ENCODE data around the gene NUDT22. TPM values are rescaled to one million over a fixed set of nuclear protein-coding genes. Genes with fewer than 3 reads are reported as not detected.
"Not testable (repeated sequence)": the region's sequence is repeated elsewhere in the genome, so short reads cannot be mapped to it uniquely, and the experiment has no call there.

NUDT22 gene
- polyA plus RNA-seq, 6 donors from 2014 or later, result 43.6 to 96.6 (median 62.6) TPM

DNA sequence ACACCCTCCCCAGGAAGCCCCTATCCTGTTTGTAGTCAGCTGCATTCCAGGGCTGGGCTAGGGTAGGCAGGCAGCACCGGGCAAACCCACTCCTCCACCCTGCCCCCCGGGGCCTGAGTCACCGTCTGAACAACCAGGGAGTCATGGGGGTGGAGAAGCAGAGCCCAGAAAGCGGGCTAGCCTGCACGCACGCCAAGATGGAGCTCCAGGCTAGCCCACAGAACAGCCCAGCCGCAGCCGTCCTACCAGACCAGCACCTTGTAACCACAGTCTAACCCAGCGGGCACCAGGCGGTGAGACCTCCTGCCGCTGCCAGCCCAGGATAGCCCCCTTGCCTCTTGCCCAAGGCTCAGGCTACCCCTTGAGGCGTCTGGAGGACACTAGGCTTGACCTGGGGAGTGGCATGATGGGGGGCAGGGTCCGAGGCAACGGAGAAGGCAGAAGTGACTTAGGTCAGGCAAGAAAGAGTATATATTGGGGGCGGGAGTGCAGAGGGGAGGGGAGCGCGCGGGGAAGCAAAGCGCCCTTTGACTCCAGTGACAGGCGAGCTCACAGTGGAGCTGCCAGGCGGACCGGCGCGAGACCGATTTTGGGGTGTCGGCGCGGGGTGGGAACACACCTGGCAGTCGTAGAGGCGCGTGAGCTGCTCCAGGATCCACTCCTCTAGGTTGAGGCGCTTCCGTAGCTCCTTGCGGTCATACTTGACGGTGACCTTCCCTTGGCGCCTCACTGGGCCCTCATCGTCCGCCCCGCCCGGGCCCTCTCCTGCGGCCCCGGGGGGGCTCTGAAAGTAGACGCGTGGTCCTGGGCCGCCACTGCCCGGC is 19.9 kb downstream of the NUDT22 start:
- H3K9me3 Mint-ChIP-seq, result no peaks in the 10 kb centered on the region
- H3K27ac Mint-ChIP-seq, result peak overlapping the region; percentile 89 to 96 (median 94)
- H3K4me1 Mint-ChIP-seq, result peaks cover 34 to 70% (median 45%) of the 10 kb centered on the region in 3 donors
- ATAC-seq (ENCODE audit: low read depth in 2 of 2), result no peak
- peak; percentile 50 for DNase-seq
- H3K4me3 Mint-ChIP-seq, result peak overlapping the region; percentile 85 to 95 (median 90)
- H3K36me3 Mint-ChIP-seq, result no peaks in the 10 kb centered on the region
- H3K27me3 Mint-ChIP-seq, result no peaks in the 10 kb centered on the region

DNA sequence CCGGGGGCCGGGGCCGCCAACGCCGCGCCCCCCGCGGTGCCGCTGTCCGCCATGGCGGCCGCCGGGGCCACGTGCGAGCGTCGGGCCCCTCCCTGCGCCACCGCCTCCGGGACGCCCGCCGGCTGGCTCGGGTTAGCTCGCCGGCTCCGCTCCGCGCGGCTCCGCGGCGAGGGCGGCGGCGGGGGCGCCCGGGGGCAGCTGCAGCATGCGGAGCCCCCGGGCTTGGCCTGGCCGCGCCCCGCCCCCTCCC is 20.5 kb downstream of the NUDT22 start:
- peak overlapping the region in 2 of 6 donors; percentile 90 to 91 for H3K27ac Mint-ChIP-seq
- ATAC-seq (ENCODE audit: low read depth in 2 of 2), result peak; percentile 20 to 24
- H3K27me3 Mint-ChIP-seq, DNase-seq, H3K9me3 Mint-ChIP-seq, H3K36me3 Mint-ChIP-seq: not testable (repeated sequence)
- peak overlapping the region; percentile 85 to 94 (median 92) for H3K4me3 Mint-ChIP-seq
- H3K4me1 Mint-ChIP-seq, result peaks cover 29 to 67% (median 42%) of the 10 kb centered on the region in 3 donors

DNA sequence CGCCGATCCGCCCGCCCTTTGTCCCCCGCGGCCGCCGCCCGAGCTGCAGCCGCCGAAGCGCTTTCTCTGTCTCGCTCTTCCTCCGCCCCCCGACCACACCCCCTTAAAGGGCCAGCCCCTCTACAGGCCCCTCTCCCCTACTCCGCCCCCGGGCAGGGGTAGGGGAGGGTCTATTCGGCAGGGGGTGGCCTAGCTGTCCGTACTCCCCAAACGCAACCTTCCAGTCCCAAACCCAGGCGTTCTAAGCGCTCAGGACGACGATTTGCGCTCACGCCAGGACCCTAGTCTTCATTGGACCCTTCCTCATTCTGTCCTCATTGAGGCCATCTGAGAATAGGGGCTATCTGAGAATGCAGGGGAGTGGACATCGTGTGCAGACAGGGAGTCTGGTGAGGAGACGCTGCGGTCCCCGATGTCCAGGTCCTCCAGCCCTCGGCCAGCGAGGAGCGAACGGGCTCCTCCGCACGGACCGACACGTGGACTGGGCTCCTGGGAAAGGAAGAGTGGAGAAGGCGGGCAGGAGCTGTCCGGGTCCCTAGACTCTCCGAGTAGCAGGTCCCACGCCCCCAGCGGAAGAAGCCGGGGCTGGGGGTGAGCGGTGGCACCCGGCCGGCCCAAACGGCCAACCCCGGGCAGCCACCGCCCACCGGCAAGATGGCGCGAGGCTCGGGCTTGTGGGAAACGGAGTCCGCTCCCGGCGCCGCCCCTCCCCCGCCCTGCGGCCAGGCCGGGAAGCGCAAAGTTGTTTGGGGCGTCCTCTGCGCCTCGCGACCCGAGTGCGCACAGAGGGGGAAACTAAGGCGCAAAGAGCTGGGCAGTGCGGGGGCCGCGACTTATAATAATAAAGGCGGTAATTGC is 21.0 kb downstream of the NUDT22 start, which contains the start of gene PPP1R14B:
Gene PPP1R14B, minus strand, starts transcription at position 73 of the 858 bp plus-strand sequence. CDS start 270 bp downstream, outside the sequence.
- DNase-seq, result peak; percentile 81
- Mint-ChIP-seq H3K36me3 (no peaks in the 10 kb centered on the region), H3K27me3 (no peaks in the 10 kb centered on the region), H3K4me3 (peak within 1 kb of the TSS; percentile 85 to 95 (median 92)), H3K9me3 (no peaks in the 10 kb centered on the region), H3K27ac (peak within 1 kb of the TSS; percentile 89 to 96 (median 94)), H3K4me1 (peaks cover 32 to 68% (median 47%) of the 10 kb centered on the region in 3 donors)
- ATAC-seq (ENCODE audit: low read depth in 2 of 2), result peak; percentile 69 to 71

DNA sequence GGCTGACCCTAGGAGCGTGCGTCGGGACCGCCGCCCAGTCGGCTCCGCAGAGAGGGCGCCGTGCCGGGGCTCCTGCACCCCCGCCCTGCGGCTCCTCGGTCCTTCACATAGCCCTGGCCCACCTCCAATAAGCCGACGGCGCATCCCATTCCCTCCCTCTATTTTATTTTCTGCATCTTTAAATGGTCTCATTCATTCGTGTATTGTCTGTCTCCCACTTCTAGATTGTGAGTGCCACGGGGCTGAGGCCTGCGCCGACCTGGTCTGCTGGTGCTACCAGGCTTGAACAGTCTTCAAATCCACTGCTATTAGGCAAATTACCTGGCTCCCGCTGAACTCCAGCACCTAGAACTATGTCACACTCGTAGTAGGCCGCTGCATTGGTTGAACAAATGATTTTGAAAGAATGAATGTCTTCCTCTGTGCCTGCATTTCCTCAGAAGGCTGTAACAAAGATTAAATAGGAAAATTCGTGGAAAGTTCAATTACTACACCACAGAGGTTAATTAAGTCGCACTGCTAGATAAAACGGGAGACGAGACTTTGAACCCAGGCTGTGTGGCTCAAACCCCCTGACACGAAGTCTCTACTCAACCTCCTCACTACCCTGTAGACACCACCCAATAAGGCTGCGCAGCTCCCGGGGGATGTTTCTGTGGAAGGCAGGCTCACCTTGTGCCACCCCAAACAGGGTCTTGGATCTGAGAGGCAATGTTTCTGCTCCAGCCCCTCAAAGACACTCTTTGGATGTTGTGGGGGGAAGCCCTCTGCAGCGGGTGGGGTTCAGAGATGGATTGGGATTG is 21.9 kb downstream of the NUDT22 start:
- Mint-ChIP-seq H3K27me3 (no peaks in the 10 kb centered on the region), H3K9me3 (no peaks in the 10 kb centered on the region), H3K27ac (peak overlapping the region in 4 of 6 donors; percentile 26 to 90 (median 84)), H3K36me3 (no peaks in the 10 kb centered on the region), H3K4me3 (peak overlapping the region; percentile 72 to 93 (median 88)), H3K4me1 (peaks cover 36 to 64% (median 45%) of the 10 kb centered on the region in 3 donors)
- DNase-seq (no peak), ATAC-seq (ENCODE audit: low read depth in 2 of 2) (no peak)

DNA sequence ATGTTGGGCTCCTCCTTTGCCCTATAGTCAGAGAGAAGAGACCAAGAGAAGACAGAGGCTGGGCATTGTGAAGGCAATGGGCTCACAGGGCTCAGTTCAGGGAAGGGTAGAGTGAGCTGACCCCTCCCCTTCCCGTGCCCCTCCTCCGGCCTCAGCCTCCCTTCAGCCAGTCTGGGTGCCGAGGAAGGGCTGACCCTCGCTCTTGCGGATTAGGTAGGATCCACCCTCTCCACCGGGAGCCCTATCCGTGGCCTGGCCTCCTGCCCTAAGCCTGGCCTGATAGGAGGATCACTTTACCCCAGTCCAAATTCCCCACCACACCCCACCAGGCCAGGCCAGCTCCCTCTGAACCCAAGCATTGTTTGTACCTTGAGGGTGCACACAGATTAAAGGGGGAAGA is 22.5 kb downstream of the NUDT22 start:
- Mint-ChIP-seq H3K4me1 (peaks cover 31 to 57% (median 42%) of the 10 kb centered on the region in 3 donors), H3K9me3 (no peaks in the 10 kb centered on the region), H3K27ac (no peak overlapping the region), H3K36me3 (no peaks in the 10 kb centered on the region), H3K4me3 (peak overlapping the region in 6 of 8 donors; percentile 34 to 93 (median 88)), H3K27me3 (no peaks in the 10 kb centered on the region)
- ATAC-seq (ENCODE audit: low read depth in 2 of 2) (no peak), DNase-seq (no peak)

DNA sequence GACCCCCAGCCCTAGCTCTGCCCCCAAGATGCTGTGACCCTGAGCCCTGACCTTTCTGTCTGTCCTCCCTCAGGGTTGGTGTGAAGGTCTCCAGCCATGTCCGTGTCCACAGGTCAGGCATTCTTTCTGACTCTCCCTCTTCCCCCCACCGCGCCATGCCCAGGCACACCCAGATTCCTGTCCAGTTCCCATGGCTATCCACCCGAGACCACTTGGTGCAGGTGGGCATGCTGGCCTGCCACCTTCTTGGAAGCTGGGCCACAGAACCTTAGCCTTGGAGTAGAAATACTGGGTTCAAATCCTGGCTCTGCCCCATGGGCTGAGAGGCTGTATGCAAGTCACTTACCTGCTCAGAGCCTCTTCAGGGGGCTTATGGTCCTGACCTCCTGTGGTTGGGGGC is 23.0 kb downstream of the NUDT22 start:
- Mint-ChIP-seq H3K9me3 (no peaks in the 10 kb centered on the region), H3K4me3 (peak overlapping the region in 5 of 8 donors; percentile 19 to 93 (median 62)), H3K27me3 (no peaks in the 10 kb centered on the region), H3K36me3 (no peaks in the 10 kb centered on the region), H3K27ac (peak overlapping the region in 1 of 6 donors; percentile 83), H3K4me1 (peaks cover 31 to 53% (median 40%) of the 10 kb centered on the region in 3 donors)
- ATAC-seq (ENCODE audit: low read depth in 2 of 2) (no peak), DNase-seq (no peak)

DNA sequence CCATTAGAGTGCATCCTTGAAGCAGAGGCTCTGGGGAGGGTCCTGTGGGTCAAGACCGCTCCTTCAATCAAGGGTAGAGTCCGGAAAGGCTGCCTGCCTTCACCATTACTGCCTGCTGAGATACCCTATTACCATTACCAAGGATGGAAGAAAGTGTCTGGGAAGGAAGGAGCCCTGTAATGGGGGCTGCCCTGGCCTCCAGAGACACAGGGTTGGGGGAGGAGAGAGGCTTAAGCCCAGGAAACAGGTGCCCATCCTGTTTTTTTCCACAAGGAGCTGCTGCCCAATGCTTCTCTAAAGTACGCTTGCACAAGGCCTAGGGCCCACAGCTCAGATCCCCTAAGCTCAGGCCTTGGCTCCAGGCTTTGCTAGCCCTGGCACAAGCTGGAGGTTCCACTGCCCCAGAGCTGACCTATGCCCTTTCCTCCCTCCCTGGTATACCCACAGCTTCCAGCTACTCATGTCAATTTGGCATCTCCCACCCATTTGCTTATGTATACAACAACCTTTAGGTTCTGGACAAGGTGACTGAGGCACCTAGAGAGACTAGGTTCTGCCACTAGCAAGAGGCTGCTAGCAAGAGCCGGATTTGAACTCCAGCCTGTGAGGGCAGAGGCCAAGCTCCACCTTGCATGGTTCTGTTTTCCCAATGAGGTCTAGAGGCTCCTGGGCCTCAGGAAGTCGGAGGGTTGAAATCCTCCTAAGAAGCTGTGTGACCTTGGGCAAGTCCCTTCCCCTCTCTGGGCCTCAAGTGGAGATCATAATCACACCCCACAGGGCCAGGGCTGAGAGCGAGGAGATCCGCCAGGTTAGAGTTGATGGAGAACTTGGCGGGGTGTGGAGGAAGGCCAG is 23.7 kb downstream of the NUDT22 start:
- peak overlapping the region; percentile 47 to 90 (median 52) for H3K4me3 Mint-ChIP-seq
- peaks cover 31 to 52% (median 37%) of the 10 kb centered on the region in 3 donors for H3K4me1 Mint-ChIP-seq
- no peaks in the 10 kb centered on the region for H3K9me3 Mint-ChIP-seq
- no peak for ATAC-seq (ENCODE audit: low read depth in 2 of 2)
- peak overlapping the region in 4 of 6 donors; percentile 38 to 89 (median 71) for H3K27ac Mint-ChIP-seq
- H3K27me3 Mint-ChIP-seq, result no peaks in the 10 kb centered on the region
- no peak for DNase-seq
- H3K36me3 Mint-ChIP-seq, result no peaks in the 10 kb centered on the region

DNA sequence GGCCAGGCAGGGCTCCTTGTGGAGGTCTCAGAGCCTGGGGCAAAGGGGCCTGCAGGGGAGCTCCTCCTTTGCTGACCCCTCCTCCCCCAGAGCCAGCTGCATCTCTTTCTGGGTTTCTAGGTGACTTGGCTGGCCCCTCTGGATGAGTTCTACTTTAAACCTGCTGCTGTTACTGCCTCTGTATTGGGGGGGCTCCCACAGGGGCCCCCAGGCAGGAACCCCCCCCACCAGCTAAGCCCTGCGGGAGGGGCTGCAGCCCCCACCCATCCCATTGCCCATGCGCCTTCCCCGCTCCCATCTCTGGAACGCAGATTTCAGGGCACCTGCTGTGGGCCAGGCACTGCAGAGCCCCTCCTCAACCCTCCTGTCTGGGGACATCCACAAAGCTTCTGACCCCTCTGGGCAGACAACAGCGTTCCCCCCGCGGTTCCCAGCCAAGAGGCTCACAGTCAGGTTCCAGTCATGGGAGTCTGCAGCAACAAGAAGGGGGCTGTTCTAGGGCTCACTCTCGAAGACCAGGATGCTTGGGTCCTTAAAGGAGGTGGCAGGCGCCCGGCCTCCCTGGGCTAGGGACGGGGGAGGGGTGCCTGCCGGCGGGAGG is 24.4 kb downstream of the NUDT22 start:
- no peaks in the 10 kb centered on the region for H3K27me3 Mint-ChIP-seq
- H3K27ac Mint-ChIP-seq, result peak overlapping the region in 1 of 6 donors; percentile 79
- H3K9me3 Mint-ChIP-seq, result no peaks in the 10 kb centered on the region
- DNase-seq (no peak), ATAC-seq (ENCODE audit: low read depth in 2 of 2) (no peak)
- peak overlapping the region; percentile 60 to 92 (median 86) for H3K4me3 Mint-ChIP-seq
- H3K36me3 Mint-ChIP-seq, result no peaks in the 10 kb centered on the region
- H3K4me1 Mint-ChIP-seq, result peaks cover 30 to 46% (median 31%) of the 10 kb centered on the region in 3 donors

DNA sequence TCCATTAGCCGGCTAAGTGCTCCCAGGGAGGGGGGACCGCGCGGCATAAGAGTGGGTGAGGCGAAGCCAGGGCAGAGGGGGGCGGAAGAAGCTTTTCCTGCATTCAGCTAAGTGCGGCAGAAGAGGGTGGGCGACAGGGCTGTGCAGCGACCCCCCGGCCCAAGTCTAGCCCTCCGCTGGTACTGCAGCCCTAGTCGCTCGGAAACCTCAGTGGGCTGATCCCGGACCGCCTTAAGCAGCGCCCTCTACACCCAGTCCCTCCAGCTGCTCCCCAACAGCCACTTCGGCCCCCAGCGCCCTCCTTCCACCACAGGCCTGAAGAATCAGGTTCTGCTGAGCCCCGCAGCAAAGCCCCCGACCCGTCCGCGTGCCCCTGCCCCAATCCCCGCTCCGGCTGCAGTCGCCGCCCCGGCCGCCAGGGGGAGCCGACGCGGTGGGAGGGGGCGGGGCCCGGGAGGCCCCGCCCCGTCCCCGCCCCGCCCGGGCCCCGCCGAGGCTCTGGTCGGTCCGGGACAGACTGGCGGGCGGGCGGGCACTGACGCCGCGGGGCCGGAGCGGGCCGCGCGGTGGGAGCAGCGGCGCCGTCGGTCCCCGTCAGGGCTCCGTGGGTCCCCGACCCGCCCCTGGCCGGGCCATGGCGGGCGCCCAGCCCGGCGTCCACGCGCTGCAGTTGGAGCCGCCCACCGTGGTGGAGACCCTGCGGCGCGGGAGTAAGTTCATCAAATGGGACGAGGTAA is 25.1 kb downstream of the NUDT22 start, which contains the start of gene PLCB3:
Gene PLCB3, plus strand, starts transcription at position 515 of the 737 bp plus-strand sequence. Its CDS starts 120 bp downstream, at position 635.
- DNase-seq (peak; percentile 62), ATAC-seq (ENCODE audit: low read depth in 2 of 2) (peak; percentile 54 to 56)
- H3K4me3 Mint-ChIP-seq, result peak within 1 kb of the TSS; percentile 85 to 94 (median 90)
- no peaks in the 10 kb centered on the region for H3K36me3 Mint-ChIP-seq
- peaks cover 25 to 40% (median 25%) of the 10 kb centered on the region in 3 donors for H3K4me1 Mint-ChIP-seq
- no peaks in the 10 kb centered on the region for H3K9me3 Mint-ChIP-seq
- H3K27ac Mint-ChIP-seq, result peak within 1 kb of the TSS; percentile 14 to 94 (median 78)
- no peaks in the 10 kb centered on the region for H3K27me3 Mint-ChIP-seq

DNA sequence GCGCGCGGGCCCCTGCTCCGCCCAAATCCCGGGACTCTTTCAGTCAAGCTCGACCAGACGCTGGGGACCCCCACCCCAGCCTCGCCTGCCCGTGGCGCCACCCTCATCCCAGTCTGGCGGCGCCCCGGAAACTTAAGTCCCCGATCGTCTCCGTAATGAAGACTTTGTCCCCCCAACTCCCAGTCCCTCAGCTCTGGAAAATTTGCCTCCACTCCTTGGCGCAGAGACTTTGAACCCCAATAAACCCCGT is 25.6 kb downstream of the NUDT22 start:
- ATAC-seq (ENCODE audit: low read depth in 2 of 2) (no peak), DNase-seq (no peak)
- Mint-ChIP-seq H3K27me3 (no peaks in the 10 kb centered on the region), H3K9me3 (no peaks in the 10 kb centered on the region), H3K36me3 (no peaks in the 10 kb centered on the region), H3K27ac (peak overlapping the region in 4 of 6 donors; percentile 72 to 94 (median 82)), H3K4me1 (peaks cover 24 to 39% (median 25%) of the 10 kb centered on the region in 3 donors), H3K4me3 (peak overlapping the region; percentile 83 to 94 (median 89))

DNA sequence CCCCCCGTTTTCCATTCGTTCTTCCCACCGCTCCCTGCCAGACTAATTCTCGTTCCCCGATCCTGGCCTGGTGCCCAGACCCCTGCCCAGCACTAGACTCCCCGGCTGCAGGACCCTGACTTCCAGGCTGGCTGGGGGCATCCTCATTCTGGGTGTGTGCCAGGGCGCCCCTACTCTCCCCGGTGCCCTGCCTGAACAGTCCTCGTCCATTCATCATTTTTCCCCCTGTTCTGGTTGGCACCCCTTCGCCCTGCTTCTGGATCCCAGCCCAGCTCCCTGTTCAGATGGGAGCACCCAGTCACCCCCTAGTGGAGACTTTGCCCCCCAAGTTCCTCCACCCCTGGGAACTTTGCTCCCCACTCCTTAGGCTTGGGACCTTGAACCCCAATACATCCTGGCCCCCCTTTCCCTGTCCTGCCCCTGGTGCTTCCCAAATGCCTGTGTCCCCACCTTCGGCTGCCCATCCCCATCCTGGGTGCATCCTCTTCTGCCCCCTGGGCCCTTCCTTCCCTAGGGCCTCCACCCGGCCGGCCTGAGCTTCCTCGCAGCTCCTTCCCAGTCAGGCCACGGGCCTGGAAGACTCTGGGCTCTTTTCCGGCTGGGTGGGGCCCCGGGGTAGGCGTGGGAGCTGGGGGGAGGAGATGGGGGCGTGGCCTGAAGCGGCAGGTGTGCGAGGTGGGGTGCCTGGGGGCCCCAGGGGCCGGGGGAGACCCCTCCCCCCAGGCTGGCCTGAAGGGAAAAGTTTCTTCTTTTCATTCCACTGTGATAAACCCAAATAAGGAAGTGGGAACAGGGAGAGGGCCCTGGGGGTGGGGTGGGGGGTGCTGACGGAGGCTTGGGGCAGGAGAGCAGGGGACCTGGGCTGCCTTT is 26.2 kb downstream of the NUDT22 start:
- H3K27ac Mint-ChIP-seq, result peak overlapping the region in 5 of 6 donors; percentile 53 to 94 (median 79)
- H3K4me3 Mint-ChIP-seq, result peak overlapping the region; percentile 83 to 94 (median 89)
- ATAC-seq (ENCODE audit: low read depth in 2 of 2) (peak in 1 of 2 donors; percentile 5), DNase-seq (no peak)
- no peaks in the 10 kb centered on the region for H3K27me3 Mint-ChIP-seq
- H3K9me3 Mint-ChIP-seq, result no peaks in the 10 kb centered on the region
- peaks cover 19 to 33% (median 25%) of the 10 kb centered on the region in 3 donors for H3K4me1 Mint-ChIP-seq
- H3K36me3 Mint-ChIP-seq, result no peaks in the 10 kb centered on the region
